GM06990 (cell line): ENCODE data around the gene STKLD1.

Experiments
- DNase-seq: peaks from one replicate; pipeline ENCODE4 v3.0.0-alpha.2; 2011; ENCODE audit not compliant: insufficient read length; ENCODE audit errors: extremely low read depth
- H3K27me3 ChIP-seq: replicated peaks from 2 replicates; pipeline ENCODE4 v1.6.0; 2011; ENCODE audit warnings: low read length; ENCODE audit not compliant: control insufficient read depth, insufficient read depth
- H3K36me3 ChIP-seq: 2 replicates; pipeline ENCODE4 v1.5.1; 2011; ENCODE audit warnings: low read length; ENCODE audit not compliant: control insufficient read depth, insufficient read depth
- H3K4me3 ChIP-seq: replicated peaks from 2 replicates; pipeline ENCODE4 v1.5.1; 2011; ENCODE audit warnings: low read depth, mild to moderate bottlenecking, control low read depth, low read length
- TF ChIP-seq, protein P1 (sequence below): IDR thresholded peaks from 2 replicates; pipeline ENCODE4 v1.5.1; 2011; ENCODE audit warnings: low read length, control low read depth, mild to moderate bottlenecking, inconsistent platforms; ENCODE audit not compliant: insufficient read depth, poor library complexity, severe bottlenecking

Gene STKLD1

DNA sequence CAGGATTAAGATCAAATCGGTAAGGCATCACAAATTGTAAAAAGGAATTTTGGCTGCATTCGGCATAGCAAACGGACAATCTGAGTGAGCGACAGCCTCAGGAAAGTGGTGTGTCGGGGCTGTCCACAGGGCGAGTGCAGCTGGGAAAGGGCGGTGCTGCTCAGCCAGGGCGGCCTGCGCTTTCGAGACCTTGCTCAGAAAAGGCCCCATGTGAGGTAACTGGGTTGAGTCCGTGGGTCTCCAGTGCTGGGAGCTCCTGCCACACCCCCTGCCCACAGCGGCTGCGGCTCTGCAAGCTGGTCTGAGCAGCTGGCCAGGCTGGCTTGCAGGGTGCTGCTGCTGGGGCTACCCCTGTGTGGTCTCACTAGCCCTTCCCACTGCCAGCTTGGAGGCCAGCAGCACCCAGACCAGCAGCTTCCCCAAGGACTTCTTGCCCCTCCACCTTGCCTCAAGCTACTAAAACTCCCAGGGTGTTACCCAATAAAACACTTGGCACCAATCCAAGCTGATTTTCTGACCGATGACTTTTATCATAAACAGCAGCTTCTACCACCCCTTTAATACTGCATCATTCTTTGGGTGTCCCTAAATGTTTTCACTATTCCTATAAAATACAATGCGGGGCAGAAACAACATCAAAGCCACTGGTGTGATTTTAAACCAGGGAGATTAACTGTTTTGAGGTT lies 13.7 kb upstream of the STKLD1 start:
- TF ChIP-seq, protein P1, sequence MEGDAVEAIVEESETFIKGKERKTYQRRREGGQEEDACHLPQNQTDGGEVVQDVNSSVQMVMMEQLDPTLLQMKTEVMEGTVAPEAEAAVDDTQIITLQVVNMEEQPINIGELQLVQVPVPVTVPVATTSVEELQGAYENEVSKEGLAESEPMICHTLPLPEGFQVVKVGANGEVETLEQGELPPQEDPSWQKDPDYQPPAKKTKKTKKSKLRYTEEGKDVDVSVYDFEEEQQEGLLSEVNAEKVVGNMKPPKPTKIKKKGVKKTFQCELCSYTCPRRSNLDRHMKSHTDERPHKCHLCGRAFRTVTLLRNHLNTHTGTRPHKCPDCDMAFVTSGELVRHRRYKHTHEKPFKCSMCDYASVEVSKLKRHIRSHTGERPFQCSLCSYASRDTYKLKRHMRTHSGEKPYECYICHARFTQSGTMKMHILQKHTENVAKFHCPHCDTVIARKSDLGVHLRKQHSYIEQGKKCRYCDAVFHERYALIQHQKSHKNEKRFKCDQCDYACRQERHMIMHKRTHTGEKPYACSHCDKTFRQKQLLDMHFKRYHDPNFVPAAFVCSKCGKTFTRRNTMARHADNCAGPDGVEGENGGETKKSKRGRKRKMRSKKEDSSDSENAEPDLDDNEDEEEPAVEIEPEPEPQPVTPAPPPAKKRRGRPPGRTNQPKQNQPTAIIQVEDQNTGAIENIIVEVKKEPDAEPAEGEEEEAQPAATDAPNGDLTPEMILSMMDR = no peak
- no peak for DNase-seq
- Histone ChIP-seq H3K36me3 (peaks cover 55% of the 10 kb centered on the region), H3K27me3 (no peaks in the 10 kb centered on the region), H3K4me3 (no peak overlapping the region)

DNA sequence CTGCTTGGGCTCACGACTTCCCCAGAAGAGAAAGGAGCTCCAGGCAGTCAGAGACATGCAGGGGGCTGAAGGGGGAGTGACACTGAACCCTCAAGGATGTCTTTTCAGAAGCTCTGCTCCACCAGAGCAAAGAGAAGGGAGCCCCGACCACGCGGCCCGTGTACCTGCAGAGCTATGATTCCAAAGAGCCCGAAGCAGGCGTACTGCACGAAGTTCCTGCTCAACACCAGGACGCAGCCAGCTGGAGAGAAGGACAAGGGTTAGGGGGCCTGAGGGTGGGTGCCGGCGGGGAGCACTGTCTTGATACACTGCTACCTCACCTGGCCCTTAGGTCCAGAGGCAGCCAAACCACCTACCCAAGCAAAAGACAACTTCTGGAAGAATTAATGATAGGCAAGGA lies 9.7 kb upstream of the STKLD1 start:
- DNase-seq = no peak
- H3K27me3 ChIP-seq = no peaks in the 10 kb centered on the region
- TF ChIP-seq, protein P1 = no peak
- peaks cover 66% of the 10 kb centered on the region for H3K36me3 ChIP-seq
- no peak overlapping the region for H3K4me3 ChIP-seq

DNA sequence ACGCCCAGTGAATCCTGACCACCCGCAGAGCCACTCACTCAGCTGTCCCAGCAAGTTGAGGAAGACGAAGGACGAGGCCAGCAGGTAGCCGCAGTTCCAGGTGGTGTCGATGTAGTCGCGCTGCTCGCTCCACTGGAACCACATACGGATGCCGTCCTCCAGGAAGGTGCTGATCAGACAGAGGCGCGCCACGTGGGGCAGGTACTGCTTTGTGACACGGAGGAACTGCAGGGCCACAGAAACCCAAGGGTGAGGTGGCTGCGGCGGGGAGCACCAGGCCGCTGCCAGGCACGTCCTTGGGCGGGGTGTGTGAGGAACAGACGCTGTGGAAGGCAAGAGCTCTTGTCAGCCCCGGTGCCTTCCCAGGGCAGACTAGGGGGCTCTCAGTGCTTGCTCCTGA lies 8.9 kb upstream of the STKLD1 start:
- no peak for DNase-seq
- H3K36me3 ChIP-seq = peaks cover 61% of the 10 kb centered on the region
- H3K4me3 ChIP-seq = no peak overlapping the region
- TF ChIP-seq, protein P1 = no peak
- no peaks in the 10 kb centered on the region for H3K27me3 ChIP-seq

DNA sequence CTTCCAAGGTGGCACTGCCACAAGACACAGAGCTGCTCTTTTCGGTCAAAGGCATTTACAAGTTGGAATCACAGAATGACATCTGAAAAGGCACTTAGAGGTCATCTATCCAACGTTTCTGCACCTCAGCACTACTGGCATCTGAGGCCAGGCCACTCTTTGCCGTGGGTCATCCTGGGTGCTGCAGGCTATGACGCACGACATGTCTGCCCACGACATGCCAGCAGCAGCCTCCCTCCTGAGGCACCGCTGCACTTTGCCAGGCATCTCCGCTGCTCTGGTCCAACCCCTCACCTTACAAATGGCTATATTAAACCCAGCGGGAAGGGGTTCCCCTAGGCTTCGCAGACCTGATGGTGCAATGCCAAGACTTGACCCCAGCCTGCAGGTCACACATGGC lies 8.4 kb upstream of the STKLD1 start:
- Histone ChIP-seq H3K27me3 (no peaks in the 10 kb centered on the region), H3K4me3 (no peak overlapping the region), H3K36me3 (peaks cover 61% of the 10 kb centered on the region)
- no peak for DNase-seq
- TF ChIP-seq, protein P1 = no peak

DNA sequence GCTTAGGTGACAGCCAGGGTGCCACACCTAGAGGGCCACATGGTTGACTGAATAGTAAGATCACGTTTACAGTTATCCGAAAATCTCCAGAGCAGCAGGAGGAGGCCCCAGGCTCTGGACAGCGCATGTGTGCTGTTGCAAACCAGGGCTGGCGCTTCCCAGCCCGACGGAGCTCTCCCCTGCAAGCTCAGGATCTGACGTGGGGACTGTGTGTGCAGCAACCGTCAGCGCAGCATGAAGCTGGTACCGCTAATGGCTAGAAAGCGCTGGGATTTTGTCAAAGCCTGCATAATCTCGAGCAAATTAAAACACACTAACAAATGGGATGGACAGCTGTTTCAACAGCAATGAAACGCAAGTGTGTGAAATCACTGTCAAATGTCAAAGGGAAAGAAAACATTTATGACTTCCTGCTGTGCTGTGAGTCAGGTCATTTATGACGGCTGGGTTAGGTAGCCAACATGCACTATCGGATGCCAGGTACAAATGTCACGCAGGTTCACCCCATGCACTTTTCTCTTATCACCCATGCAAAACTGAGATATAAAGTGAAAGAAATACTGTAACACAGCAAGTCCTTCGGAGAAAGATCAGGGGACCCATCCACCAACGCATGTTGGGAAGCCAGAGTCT lies 7.8 kb upstream of the STKLD1 start:
- no peaks in the 10 kb centered on the region for H3K27me3 ChIP-seq
- H3K36me3 ChIP-seq = peaks cover 58% of the 10 kb centered on the region
- DNase-seq = no peak
- no peak overlapping the region for H3K4me3 ChIP-seq
- TF ChIP-seq, protein P1 = no peak

DNA sequence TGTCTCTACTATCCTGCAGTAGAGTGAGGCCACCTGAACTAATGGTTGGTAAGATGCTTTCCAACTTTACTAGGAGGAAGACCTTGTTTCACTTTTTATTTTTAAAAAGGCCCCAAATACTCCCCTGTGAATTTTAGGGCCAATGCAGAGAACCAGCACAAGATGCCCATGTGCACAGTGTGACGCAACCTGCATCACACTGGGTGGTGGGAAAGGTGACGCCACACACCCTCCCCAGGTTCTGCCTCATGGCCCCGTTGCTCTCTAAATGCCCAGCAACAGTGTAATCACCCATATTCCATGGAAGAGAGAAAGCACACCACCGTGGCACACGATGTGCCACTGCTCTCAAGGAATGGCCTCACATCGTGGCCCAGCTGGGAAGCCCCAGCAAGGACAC lies 6.7 kb upstream of the STKLD1 start:
- Histone ChIP-seq H3K27me3 (no peaks in the 10 kb centered on the region), H3K4me3 (no peak overlapping the region), H3K36me3 (peaks cover 52% of the 10 kb centered on the region)
- TF ChIP-seq, protein P1 = no peak
- no peak for DNase-seq
